HL-60 (cell line): ENCODE results near the gene CXCL9.

Experiments
- CTCF ChIP-seq: IDR thresholded peaks from one replicate; pipeline ENCODE4 v1.5.1; 2011; ENCODE audit warnings: low read length, control low read depth, inconsistent platforms; ENCODE audit not compliant: insufficient read depth
- POLR2AphosphoS5 ChIP-seq: IDR thresholded peaks from 2 replicates; pipeline ENCODE4 v1.6.1; 2012; ENCODE audit warnings: low read depth

- TF ChIP-seq POLR2AphosphoS5: no peak
- no peak for TF ChIP-seq CTCF
Measured at GRCh38 chr4:76023389-76023788, 16.1 kb upstream of the CXCL9 start, which contains the start of gene CXCL10.
